ENCODE measurements around the gene IQCB1.
A peak's percentile ranks its signal among the peaks of the same experiment; 100 is the strongest.

IQCB1 gene

DNA sequence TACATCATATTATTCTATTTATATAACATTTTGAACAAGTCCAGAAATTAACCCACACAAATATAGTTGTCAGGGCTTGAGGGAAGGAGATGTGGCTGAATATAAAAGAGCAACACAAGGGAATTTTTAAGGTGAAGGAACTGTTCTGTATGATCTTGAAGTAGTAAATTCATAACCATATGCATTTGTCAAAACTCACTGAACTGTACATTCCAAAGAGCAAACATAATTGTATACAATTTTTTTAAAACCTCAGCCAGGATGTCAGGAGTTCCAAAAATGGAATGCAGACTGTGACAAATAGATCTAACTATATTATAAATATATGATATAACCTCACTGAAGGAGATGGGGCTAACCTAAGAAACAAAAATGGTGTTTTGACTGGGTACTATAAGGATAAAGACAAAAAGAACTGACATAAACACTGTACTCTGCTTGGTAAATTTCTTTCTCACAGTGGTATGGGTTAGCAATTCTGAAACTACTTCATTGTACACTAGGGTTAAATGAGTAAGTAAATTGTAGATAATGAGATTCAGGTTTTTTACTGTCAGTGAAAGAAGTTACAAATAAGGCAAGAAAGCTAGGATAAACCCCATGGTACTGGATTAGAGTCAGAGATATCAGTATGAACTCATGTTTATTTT is 99.7 kb downstream of the IQCB1 start:
- ATAC-seq, result peak; percentile 70
- TF ChIP-seq, protein P1, sequence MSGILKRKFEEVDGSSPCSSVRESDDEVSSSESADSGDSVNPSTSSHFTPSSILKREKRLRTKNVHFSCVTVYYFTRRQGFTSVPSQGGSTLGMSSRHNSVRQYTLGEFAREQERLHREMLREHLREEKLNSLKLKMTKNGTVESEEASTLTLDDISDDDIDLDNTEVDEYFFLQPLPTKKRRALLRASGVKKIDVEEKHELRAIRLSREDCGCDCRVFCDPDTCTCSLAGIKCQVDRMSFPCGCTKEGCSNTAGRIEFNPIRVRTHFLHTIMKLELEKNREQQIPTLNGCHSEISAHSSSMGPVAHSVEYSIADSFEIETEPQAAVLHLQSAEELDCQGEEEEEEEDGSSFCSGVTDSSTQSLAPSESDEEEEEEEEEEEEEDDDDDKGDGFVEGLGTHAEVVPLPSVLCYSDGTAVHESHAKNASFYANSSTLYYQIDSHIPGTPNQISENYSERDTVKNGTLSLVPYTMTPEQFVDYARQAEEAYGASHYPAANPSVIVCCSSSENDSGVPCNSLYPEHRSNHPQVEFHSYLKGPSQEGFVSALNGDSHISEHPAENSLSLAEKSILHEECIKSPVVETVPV (CRISPR knock-in tag; IDR thresholded peaks at IDR 0.05), result no peak
- TF ChIP-seq CSDC2 (CRISPR knock-in tag; IDR thresholded peaks at IDR 0.05) (no peak), ZNF70 (CRISPR knock-in tag; IDR thresholded peaks at IDR 0.05) (no peak), SNAI2 (CRISPR knock-in tag; IDR thresholded peaks at IDR 0.05) (no peak)

DNA sequence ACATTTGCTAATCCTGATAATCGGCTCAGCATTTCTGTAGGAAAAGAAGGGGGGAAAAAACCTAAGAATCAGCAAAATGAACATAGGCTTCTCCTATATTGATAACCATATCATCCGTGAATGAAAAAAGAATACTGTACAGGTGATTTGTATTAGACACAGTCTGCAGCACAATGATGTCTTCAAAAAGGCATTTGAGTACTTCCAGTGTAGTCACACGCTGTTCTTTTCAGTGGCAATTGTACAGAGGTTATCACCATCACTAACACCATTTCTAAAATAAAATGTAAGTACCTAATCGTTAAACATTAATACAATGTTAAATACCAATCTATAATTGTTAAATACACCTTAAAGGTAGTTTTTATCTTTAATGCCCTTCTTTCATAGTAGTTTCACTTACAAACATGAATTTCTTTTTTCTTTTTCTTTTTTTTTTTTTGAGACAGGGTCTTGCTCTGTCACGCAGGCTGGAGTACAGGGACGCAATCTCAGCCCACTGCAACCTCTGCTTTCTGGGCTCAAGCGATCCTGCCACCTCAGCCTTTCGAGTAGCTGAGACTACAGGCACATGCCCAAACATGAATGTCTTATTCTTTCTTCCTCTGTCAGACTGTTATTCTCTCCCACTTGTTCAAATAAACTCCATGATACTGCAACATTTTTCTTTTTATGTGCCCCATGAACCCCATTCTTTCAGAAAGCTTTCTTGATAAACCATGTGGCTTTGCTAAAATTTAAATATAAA is 103.7 kb downstream of the IQCB1 start:
- no peak for ATAC-seq
- no peak for TF ChIP-seq TOX (CRISPR knock-in tag; IDR thresholded peaks at IDR 0.05; ENCODE audit: borderline replicate concordance)
- TF ChIP-seq PPARA (CRISPR knock-in tag; IDR thresholded peaks at IDR 0.05; ENCODE audit: borderline replicate concordance), result no peak
- no peak for TF ChIP-seq BACH2 (CRISPR knock-in tag; IDR thresholded peaks at IDR 0.05; ENCODE audit: borderline replicate concordance)
- TF ChIP-seq RARB (CRISPR knock-in tag; IDR thresholded peaks at IDR 0.05), result no peak
- TF ChIP-seq ZFP3 (CRISPR knock-in tag; IDR thresholded peaks at IDR 0.05), result no peak
- TF ChIP-seq, protein P2, sequence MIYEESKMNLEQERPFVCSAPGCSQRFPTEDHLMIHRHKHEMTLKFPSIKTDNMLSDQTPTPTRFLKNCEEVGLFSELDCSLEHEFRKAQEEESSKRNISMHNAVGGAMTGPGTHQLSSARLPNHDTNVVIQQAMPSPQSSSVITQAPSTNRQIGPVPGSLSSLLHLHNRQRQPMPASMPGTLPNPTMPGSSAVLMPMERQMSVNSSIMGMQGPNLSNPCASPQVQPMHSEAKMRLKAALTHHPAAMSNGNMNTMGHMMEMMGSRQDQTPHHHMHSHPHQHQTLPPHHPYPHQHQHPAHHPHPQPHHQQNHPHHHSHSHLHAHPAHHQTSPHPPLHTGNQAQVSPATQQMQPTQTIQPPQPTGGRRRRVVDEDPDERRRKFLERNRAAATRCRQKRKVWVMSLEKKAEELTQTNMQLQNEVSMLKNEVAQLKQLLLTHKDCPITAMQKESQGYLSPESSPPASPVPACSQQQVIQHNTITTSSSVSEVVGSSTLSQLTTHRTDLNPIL (CRISPR knock-in tag; IDR thresholded peaks at IDR 0.05; ENCODE audit: low read depth), result no peak
- no peak for TF ChIP-seq CSDC2 (CRISPR knock-in tag; IDR thresholded peaks at IDR 0.05)
- TF ChIP-seq, protein P3, sequence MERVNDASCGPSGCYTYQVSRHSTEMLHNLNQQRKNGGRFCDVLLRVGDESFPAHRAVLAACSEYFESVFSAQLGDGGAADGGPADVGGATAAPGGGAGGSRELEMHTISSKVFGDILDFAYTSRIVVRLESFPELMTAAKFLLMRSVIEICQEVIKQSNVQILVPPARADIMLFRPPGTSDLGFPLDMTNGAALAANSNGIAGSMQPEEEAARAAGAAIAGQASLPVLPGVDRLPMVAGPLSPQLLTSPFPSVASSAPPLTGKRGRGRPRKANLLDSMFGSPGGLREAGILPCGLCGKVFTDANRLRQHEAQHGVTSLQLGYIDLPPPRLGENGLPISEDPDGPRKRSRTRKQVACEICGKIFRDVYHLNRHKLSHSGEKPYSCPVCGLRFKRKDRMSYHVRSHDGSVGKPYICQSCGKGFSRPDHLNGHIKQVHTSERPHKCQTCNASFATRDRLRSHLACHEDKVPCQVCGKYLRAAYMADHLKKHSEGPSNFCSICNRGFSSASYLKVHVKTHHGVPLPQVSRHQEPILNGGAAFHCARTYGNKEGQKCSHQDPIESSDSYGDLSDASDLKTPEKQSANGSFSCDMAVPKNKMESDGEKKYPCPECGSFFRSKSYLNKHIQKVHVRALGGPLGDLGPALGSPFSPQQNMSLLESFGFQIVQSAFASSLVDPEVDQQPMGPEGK (CRISPR knock-in tag; IDR thresholded peaks at IDR 0.05; ENCODE audit: borderline replicate concordance), result no peak
- TF ChIP-seq, protein P4, sequence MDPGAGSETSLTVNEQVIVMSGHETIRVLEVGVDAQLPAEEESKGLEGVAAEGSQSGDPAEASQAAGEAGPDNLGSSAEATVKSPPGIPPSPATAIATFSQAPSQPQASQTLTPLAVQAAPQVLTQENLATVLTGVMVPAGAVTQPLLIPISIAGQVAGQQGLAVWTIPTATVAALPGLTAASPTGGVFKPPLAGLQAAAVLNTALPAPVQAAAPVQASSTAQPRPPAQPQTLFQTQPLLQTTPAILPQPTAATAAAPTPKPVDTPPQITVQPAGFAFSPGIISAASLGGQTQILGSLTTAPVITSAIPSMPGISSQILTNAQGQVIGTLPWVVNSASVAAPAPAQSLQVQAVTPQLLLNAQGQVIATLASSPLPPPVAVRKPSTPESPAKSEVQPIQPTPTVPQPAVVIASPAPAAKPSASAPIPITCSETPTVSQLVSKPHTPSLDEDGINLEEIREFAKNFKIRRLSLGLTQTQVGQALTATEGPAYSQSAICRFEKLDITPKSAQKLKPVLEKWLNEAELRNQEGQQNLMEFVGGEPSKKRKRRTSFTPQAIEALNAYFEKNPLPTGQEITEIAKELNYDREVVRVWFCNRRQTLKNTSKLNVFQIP (CRISPR knock-in tag; IDR thresholded peaks at IDR 0.05; ENCODE audit: borderline replicate concordance, low read depth), result no peak
- TF ChIP-seq TCF4 (CRISPR knock-in tag; IDR thresholded peaks at IDR 0.05; ENCODE audit: borderline replicate concordance), result no peak

DNA sequence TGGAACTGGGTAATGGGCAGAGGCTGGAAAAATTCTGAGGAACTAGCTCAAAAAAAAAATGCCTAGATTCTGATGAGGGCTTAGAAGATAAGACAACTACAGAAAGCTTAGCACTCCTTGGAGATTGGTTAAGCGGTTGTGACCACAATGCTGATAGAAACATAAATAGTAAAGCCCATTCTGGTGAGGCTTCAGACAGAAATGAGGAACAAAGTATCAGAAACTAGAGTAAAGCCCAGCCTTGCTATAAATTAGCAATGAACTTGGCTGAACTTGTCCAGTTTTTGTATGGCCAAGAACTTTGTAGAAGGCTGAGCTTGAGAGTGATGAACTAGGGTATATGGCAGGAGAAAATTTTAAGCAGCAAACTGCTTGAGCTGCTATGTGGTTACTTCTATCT is 110.7 kb downstream of the IQCB1 start:
- ATAC-seq, result no peak
- TF ChIP-seq ZFP30 (CRISPR knock-in tag; IDR thresholded peaks at IDR 0.05) (no peak), ZNF8 (CRISPR knock-in tag; IDR thresholded peaks at IDR 0.05) (no peak), TCF4 (CRISPR knock-in tag; IDR thresholded peaks at IDR 0.05; ENCODE audit: borderline replicate concordance) (no peak), TOX (CRISPR knock-in tag; IDR thresholded peaks at IDR 0.05; ENCODE audit: borderline replicate concordance) (no peak), SNAI2 (CRISPR knock-in tag; IDR thresholded peaks at IDR 0.05) (no peak), GLIS3 (CRISPR knock-in tag; IDR thresholded peaks at IDR 0.05) (no peak), CSDC2 (CRISPR knock-in tag; IDR thresholded peaks at IDR 0.05) (no peak), ESRRG (CRISPR knock-in tag; IDR thresholded peaks at IDR 0.05) (no peak), PPARA (CRISPR knock-in tag; IDR thresholded peaks at IDR 0.05; ENCODE audit: borderline replicate concordance) (no peak), ZC3H10 (CRISPR knock-in tag; IDR thresholded peaks at IDR 0.05) (no peak), RARB (CRISPR knock-in tag; IDR thresholded peaks at IDR 0.05) (no peak), ISL1 (CRISPR knock-in tag; IDR thresholded peaks at IDR 0.05) (no peak)
- TF ChIP-seq, protein P2 (CRISPR knock-in tag; IDR thresholded peaks at IDR 0.05; ENCODE audit: low read depth), result no peak
- TF ChIP-seq, protein P4 (CRISPR knock-in tag; IDR thresholded peaks at IDR 0.05; ENCODE audit: borderline replicate concordance, low read depth), result no peak
- TF ChIP-seq, protein P1 (CRISPR knock-in tag; IDR thresholded peaks at IDR 0.05), result no peak

Measured in SK-N-SH treated with all-trans-retinoic acid at 6 μM for 48 hours (cell line).